Ishikawa (cell line): ENCODE results near the gene CCDC150.

Experiments
- CEBPB ChIP-seq: IDR thresholded peaks from 2 replicates; pipeline ENCODE4 v1.6.1; 2012
- CREB1 ChIP-seq: IDR thresholded peaks from 2 replicates; pipeline ENCODE4 v1.6.1; 2012; ENCODE audit warnings: low read depth
- EP300 ChIP-seq: IDR thresholded peaks from 2 replicates; pipeline ENCODE4 v1.6.1; 2012; ENCODE audit warnings: borderline replicate concordance
- FOXM1 ChIP-seq: IDR thresholded peaks from 2 replicates; pipeline ENCODE4 v1.6.1; 2012; ENCODE audit warnings: low read depth, borderline replicate concordance
- NFIC ChIP-seq: IDR thresholded peaks from 2 replicates; pipeline ENCODE4 v1.6.1; 2012
- RAD21 ChIP-seq: IDR thresholded peaks from 2 replicates; pipeline ENCODE4 v1.6.1; 2012; ENCODE audit warnings: low read depth
- TAF1 ChIP-seq: IDR thresholded peaks from 2 replicates; pipeline ENCODE4 v1.6.1; 2012; ENCODE audit warnings: low read depth, mild to moderate bottlenecking
- TCF12 ChIP-seq: IDR thresholded peaks from 2 replicates; pipeline ENCODE4 v1.6.1; 2012; ENCODE audit warnings: low read depth
- TEAD4 ChIP-seq: IDR thresholded peaks from 2 replicates; pipeline ENCODE4 v1.6.1; 2012
- YY1 ChIP-seq: IDR thresholded peaks from 2 replicates; pipeline ENCODE4 v1.6.1; 2012; ENCODE audit warnings: low read depth
- ZBTB7A ChIP-seq: IDR thresholded peaks from 2 replicates; pipeline ENCODE4 v1.6.1; 2012; ENCODE audit warnings: low read depth
- TF ChIP-seq, protein P1 (sequence below): IDR thresholded peaks from 2 replicates; pipeline ENCODE4 v1.6.1; 2012; ENCODE audit warnings: low read depth, mild to moderate bottlenecking
- TF ChIP-seq, protein P2 (sequence below): IDR thresholded peaks from 2 replicates; pipeline ENCODE4 v1.6.1; 2012
- TF ChIP-seq, protein P3 (sequence below): IDR thresholded peaks from 2 replicates; pipeline ENCODE4 v1.6.1; 2012

DNA sequence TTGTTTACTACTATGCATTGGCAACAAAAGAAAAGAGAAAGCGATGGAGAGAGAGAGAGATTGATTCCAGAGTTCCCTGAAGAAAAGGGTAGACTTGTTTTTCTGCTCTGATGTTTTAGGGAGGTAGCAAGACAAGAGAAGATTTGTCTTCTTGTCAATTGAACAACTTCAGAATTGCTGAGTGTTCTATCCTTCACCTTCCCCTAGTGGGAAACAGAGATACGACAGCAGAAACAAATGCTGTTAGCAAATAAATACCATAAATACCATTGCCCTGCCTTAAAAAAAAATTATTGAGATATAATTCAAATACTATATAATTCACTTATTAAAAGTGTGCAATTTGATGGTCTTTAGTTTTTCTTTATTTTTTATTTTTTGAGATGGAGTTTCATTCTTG is 26.2 kb upstream of the CCDC150 start:
- TF ChIP-seq, protein P1, sequence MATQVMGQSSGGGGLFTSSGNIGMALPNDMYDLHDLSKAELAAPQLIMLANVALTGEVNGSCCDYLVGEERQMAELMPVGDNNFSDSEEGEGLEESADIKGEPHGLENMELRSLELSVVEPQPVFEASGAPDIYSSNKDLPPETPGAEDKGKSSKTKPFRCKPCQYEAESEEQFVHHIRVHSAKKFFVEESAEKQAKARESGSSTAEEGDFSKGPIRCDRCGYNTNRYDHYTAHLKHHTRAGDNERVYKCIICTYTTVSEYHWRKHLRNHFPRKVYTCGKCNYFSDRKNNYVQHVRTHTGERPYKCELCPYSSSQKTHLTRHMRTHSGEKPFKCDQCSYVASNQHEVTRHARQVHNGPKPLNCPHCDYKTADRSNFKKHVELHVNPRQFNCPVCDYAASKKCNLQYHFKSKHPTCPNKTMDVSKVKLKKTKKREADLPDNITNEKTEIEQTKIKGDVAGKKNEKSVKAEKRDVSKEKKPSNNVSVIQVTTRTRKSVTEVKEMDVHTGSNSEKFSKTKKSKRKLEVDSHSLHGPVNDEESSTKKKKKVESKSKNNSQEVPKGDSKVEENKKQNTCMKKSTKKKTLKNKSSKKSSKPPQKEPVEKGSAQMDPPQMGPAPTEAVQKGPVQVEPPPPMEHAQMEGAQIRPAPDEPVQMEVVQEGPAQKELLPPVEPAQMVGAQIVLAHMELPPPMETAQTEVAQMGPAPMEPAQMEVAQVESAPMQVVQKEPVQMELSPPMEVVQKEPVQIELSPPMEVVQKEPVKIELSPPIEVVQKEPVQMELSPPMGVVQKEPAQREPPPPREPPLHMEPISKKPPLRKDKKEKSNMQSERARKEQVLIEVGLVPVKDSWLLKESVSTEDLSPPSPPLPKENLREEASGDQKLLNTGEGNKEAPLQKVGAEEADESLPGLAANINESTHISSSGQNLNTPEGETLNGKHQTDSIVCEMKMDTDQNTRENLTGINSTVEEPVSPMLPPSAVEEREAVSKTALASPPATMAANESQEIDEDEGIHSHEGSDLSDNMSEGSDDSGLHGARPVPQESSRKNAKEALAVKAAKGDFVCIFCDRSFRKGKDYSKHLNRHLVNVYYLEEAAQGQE = no peak
- no peak for TF ChIP-seq TCF12
- TF ChIP-seq, protein P2, sequence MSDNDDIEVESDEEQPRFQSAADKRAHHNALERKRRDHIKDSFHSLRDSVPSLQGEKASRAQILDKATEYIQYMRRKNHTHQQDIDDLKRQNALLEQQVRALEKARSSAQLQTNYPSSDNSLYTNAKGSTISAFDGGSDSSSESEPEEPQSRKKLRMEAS = no peak
- TF ChIP-seq FOXM1 = no peak
- TF ChIP-seq NFIC = no peak
- TF ChIP-seq CEBPB = no peak
- TF ChIP-seq YY1 = no peak
- TF ChIP-seq RAD21 = no peak
- TF ChIP-seq ZBTB7A = no peak
- TF ChIP-seq EP300 = no peak
- no peak for TF ChIP-seq TAF1
- TF ChIP-seq TEAD4 = no peak
- no peak for TF ChIP-seq CREB1
- TF ChIP-seq, protein P3, sequence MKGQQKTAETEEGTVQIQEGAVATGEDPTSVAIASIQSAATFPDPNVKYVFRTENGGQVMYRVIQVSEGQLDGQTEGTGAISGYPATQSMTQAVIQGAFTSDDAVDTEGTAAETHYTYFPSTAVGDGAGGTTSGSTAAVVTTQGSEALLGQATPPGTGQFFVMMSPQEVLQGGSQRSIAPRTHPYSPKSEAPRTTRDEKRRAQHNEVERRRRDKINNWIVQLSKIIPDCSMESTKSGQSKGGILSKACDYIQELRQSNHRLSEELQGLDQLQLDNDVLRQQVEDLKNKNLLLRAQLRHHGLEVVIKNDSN = no peak
